SU-DHL-6 (cell line): Measurements from ENCODE around the gene SPOCK1.

ENCODE experiments used
- H2AFZ ChIP-seq: fragments of 200-600 bp; sonication (generic); 2 replicates; pipeline ENCODE4 v1.6.1; 2014; ENCODE audit warnings: low read depth, mild to moderate bottlenecking, moderate library complexity, mixed read lengths, antibody characterized with exemption, low read length; ENCODE audit not compliant: severe bottlenecking
- H3F3A ChIP-seq: fragments of 200-600 bp; shearing (Covaris generic); 2 replicates; pipeline ENCODE4 v1.6.0; 2016; ENCODE audit warnings: antibody characterized with exemption, mild to moderate bottlenecking; ENCODE audit not compliant: insufficient read depth
- H3K27ac ChIP-seq: fragments of 200-600 bp; sonication (generic); 2 replicates; pipeline ENCODE4 v1.5.1; 2016; ENCODE audit warnings: low read depth, mild to moderate bottlenecking, low read length, moderate library complexity, mixed read lengths
- H3K27me3 ChIP-seq: fragments of 200-600 bp; sonication (generic), shearing (Covaris generic); 2 replicates; pipeline ENCODE4 v1.6.0; 2014; ENCODE audit warnings: mild to moderate bottlenecking, low read length
- H3K36me3 ChIP-seq: fragments of 200-600 bp; sonication (generic); 2 replicates; pipeline ENCODE4 v1.6.1; 2014; ENCODE audit warnings: mild to moderate bottlenecking, low read length, mixed read lengths
- H3K4me2 ChIP-seq: fragments of 300-600, 200-600 bp; shearing (Covaris generic), sonication (generic); 2 replicates; pipeline ENCODE4 v1.6.0; 2014; ENCODE audit warnings: low read length, low read depth, mild to moderate bottlenecking; ENCODE audit not compliant: poor library complexity, severe bottlenecking
- H3K4me3 ChIP-seq: fragments of 200-600 bp; sonication (generic); 2 replicates; pipeline ENCODE4 v1.5.1; 2014; ENCODE audit warnings: antibody characterized with exemption, low read length, mild to moderate bottlenecking, mixed read lengths; ENCODE audit not compliant: insufficient read depth, poor library complexity, severe bottlenecking
- H3K79me2 ChIP-seq: fragments of 200-600 bp; sonication (generic); 2 replicates; pipeline ENCODE4 v1.6.1; 2014; ENCODE audit warnings: mild to moderate bottlenecking, low read length, moderate library complexity; ENCODE audit not compliant: insufficient read depth
- H3K9ac ChIP-seq: fragments of 200-600 bp; sonication (generic); 2 replicates; pipeline ENCODE4 v1.7.0; 2014; ENCODE audit warnings: mild to moderate bottlenecking, low read length
- H3K9me2 ChIP-seq: fragments of 200-600 bp; sonication (generic); replicated peaks from 2 replicates; pipeline ENCODE4 v1.6.1; 2014; ENCODE audit warnings: low read length; ENCODE audit not compliant: insufficient read depth
- H3K9me3 ChIP-seq: fragments of 200-600 bp; sonication (generic); 2 replicates; pipeline ENCODE4 v1.6.1; 2014; ENCODE audit warnings: low read length, mixed read lengths; ENCODE audit not compliant: insufficient read depth
- H4K20me1 ChIP-seq: fragments of 200-600 bp; sonication (generic); 2 replicates; pipeline ENCODE4 v1.6.1; 2014; ENCODE audit warnings: low read depth, mild to moderate bottlenecking, antibody characterized with exemption, low read length, moderate library complexity, mixed read lengths
- CTCF ChIP-seq: fragments of 200-600 bp; sonication (generic); IDR thresholded peaks from one replicate; pipeline ENCODE4 v1.5.1; 2017; ENCODE audit warnings: antibody characterized with exemption, mild to moderate bottlenecking, low read length, moderate library complexity; ENCODE audit not compliant: insufficient read depth, poor library complexity, severe bottlenecking
- EZH2phosphoT487 ChIP-seq: fragments of 200-600 bp; sonication (generic), shearing (Covaris generic); conservative IDR thresholded peaks from 2 replicates; pipeline ENCODE4 v1.6.1; 2018; ENCODE audit warnings: mild to moderate bottlenecking, antibody characterized with exemption, low read length, moderate library complexity, mixed read lengths

The SPOCK1 gene

GRCh38 chr5:137037848-137038247 is 461.3 kb downstream of the SPOCK1 start:
- no peak overlapping the region for H3K27ac ChIP-seq
- H4K20me1 ChIP-seq: no peaks in the 10 kb centered on the region
- no peaks in the 10 kb centered on the region for H3K36me3 ChIP-seq
- no peak overlapping the region for H3K9ac ChIP-seq
- TF ChIP-seq CTCF (no peak), EZH2phosphoT487 (no peak)
- no peak overlapping the region for H2AFZ ChIP-seq
- no peaks in the 10 kb centered on the region for H3K27me3 ChIP-seq
- H3K4me3 ChIP-seq: no peak overlapping the region
- H3K9me3 ChIP-seq: no peaks in the 10 kb centered on the region
- no peaks in the 10 kb centered on the region for H3K9me2 ChIP-seq
- H3K4me2 ChIP-seq: no peak overlapping the region
- no peaks in the 10 kb centered on the region for H3F3A ChIP-seq
- H3K79me2 ChIP-seq: no peaks in the 10 kb centered on the region

GRCh38 chr5:137036640-137037039 is 462.5 kb downstream of the SPOCK1 start:
- TF ChIP-seq CTCF (no peak), EZH2phosphoT487 (no peak)
- no peak overlapping the region for H3K27ac ChIP-seq
- no peaks in the 10 kb centered on the region for H3K27me3 ChIP-seq
- no peaks in the 10 kb centered on the region for H3K79me2 ChIP-seq
- H3K9me3 ChIP-seq: no peaks in the 10 kb centered on the region
- no peaks in the 10 kb centered on the region for H4K20me1 ChIP-seq
- H3K4me3 ChIP-seq: no peak overlapping the region
- H3K36me3 ChIP-seq: no peaks in the 10 kb centered on the region
- H3F3A ChIP-seq: no peaks in the 10 kb centered on the region
- H3K9ac ChIP-seq: no peak overlapping the region
- H3K9me2 ChIP-seq: no peaks in the 10 kb centered on the region
- H3K4me2 ChIP-seq: no peak overlapping the region
- no peak overlapping the region for H2AFZ ChIP-seq

GRCh38 chr5:137035480-137035878 is 463.6 kb downstream of the SPOCK1 start:
- H3K36me3 ChIP-seq: no peaks in the 10 kb centered on the region
- H3K4me3 ChIP-seq: no peak overlapping the region
- H3K79me2 ChIP-seq: no peaks in the 10 kb centered on the region
- no peaks in the 10 kb centered on the region for H3K27me3 ChIP-seq
- no peak overlapping the region for H3K27ac ChIP-seq
- no peak overlapping the region for H3K4me2 ChIP-seq
- H3K9me3 ChIP-seq: no peaks in the 10 kb centered on the region
- no peaks in the 10 kb centered on the region for H3K9me2 ChIP-seq
- H4K20me1 ChIP-seq: no peaks in the 10 kb centered on the region
- no peak overlapping the region for H2AFZ ChIP-seq
- no peaks in the 10 kb centered on the region for H3F3A ChIP-seq
- TF ChIP-seq CTCF (no peak), EZH2phosphoT487 (no peak)
- no peak overlapping the region for H3K9ac ChIP-seq
